HCT116 (cell line): ENCODE measurements around the gene TANGO6. TPM values are rescaled to one million over a fixed set of nuclear protein-coding genes. Genes with fewer than 3 reads are reported as not detected.

ENCODE experiments used
- ATAC-seq: fragments of 200-7000 bp; cut with Tn5 transposase; 2 replicates; pipeline ENCODE4 v1.9.1; 2020; ENCODE audit warnings: mild to moderate bottlenecking, moderate library complexity
- BruUV-seq: library from RNA; stranded (reverse); fragments of 400-500 nt; replicated peaks from 2 replicates; lab custom pipeline; 2021; lab: Mats Ljungman, UMichigan
- CTCF ChIA-PET: fragments of 300-600 bp; sonication (Branson Sonifier 250); formaldehyde crosslinking; loops from one replicate; lab custom pipeline; 2021; ENCODE audit warnings: antibody characterized with exemption; lab: Charles Lee
- POLR2A ChIA-PET: fragments of 300-600, 350-600 bp; sonication (Branson Sonifier 250); formaldehyde crosslinking; loops from one replicate; lab custom pipeline; 2021; ENCODE audit warnings: antibody characterized with exemption; lab: Charles Lee
- RAD21 ChIA-PET, 2 experiments: fragments of 300-600 bp; sonication (Branson Sonifier 250); formaldehyde crosslinking; loops; one replicate each; lab custom pipeline; 2023; ENCODE audit warnings: low total read pairs in 2 of 2; ENCODE audit not compliant: uncharacterized antibody in 2 of 2, unreplicated experiment in 2 of 2, low non-redundant PET in 1 of 2; lab: Charles Lee
- DNase-seq: peaks from one replicate; pipeline ENCODE4 v3.0.0-alpha.2; 2010; ENCODE audit warnings: low read depth, low spot score
- H2AFZ ChIP-seq: fragments of 200-600 bp; shearing (Covaris generic), sonication (generic); 2 replicates; pipeline ENCODE4 v1.6.1; 2017; ENCODE audit warnings: low read depth, mixed run types, mixed read lengths, antibody characterized with exemption, low read length; ENCODE audit not compliant: poor library complexity, severe bottlenecking
- H3K27ac ChIP-seq: 2 replicates; pipeline ENCODE4 v1.5.1; 2012; ENCODE audit warnings: low read depth, low read length
- H3K27me3 ChIP-seq: fragments of 200-600 bp; sonication (generic); 2 replicates; pipeline ENCODE4 v1.6.1; 2016; ENCODE audit warnings: mixed run types, low read length, mixed read lengths; ENCODE audit not compliant: insufficient read depth
- H3K36me3 ChIP-seq, 2 experiments: fragments of 200-500 bp in 1 of 2; fragments of 200-600 bp in 1 of 2; sonication (Bioruptor generic) in 1 of 2; sonication (generic) in 1 of 2; 2 replicates each; pipeline versions ENCODE4 v1.5.1 to v1.6.1; 2014 to 2016; ENCODE audit warnings: low read length in 2 of 2, inconsistent platforms in 1 of 2, mixed read lengths in 1 of 2, mixed run types in 1 of 2; ENCODE audit not compliant: insufficient read depth in 2 of 2, control insufficient read depth in 1 of 2
- H3K4me1 ChIP-seq, 2 experiments: fragments of 200-600 bp in 1 of 2; sonication (generic) in 1 of 2; 2 replicates each; pipeline versions ENCODE4 v1.5.1 to v1.6.1; 2012 to 2017; ENCODE audit warnings: low read length in 2 of 2, inconsistent platforms in 1 of 2, mild to moderate bottlenecking in 1 of 2, mixed read lengths in 1 of 2, mixed run types in 1 of 2, moderate library complexity in 1 of 2; ENCODE audit not compliant: insufficient read depth in 2 of 2, control insufficient read depth in 1 of 2
- H3K4me2 ChIP-seq: fragments of 200-600 bp; sonication (generic); 2 replicates; pipeline ENCODE4 v1.6.1; 2017; ENCODE audit warnings: mixed run types, low read length, mixed read lengths
- H3K4me3 ChIP-seq, 2 experiments: fragments of 200-600 bp in 1 of 2; sonication (generic) in 1 of 2; replicated peaks in 1 of 2; 2 replicates each; pipeline ENCODE4 v1.5.1; 2011 to 2016; ENCODE audit warnings: low read length in 2 of 2, control low read depth in 1 of 2, low read depth in 1 of 2, mild to moderate bottlenecking in 1 of 2, mixed read lengths in 1 of 2, mixed run types in 1 of 2
- H3K79me2 ChIP-seq: fragments of 200-600 bp; sonication (generic); 2 replicates; pipeline ENCODE4 v1.6.1; 2017; ENCODE audit warnings: mild to moderate bottlenecking, mixed run types, low read length, moderate library complexity, mixed read lengths; ENCODE audit not compliant: insufficient read depth
- H3K9ac ChIP-seq: fragments of 200-600 bp; sonication (generic); 2 replicates; pipeline ENCODE4 v1.6.1; 2016; ENCODE audit warnings: low read length, mixed read lengths
- H3K9me2 ChIP-seq: fragments of 200-600 bp; sonication (generic), shearing (Covaris generic); 2 replicates; pipeline ENCODE4 v1.6.1; 2017; ENCODE audit warnings: mixed run types, mild to moderate bottlenecking, moderate library complexity; ENCODE audit not compliant: insufficient read depth
- H3K9me3 ChIP-seq, 2 experiments: fragments of 200-500 bp in 1 of 2; fragments of 200-600 bp in 1 of 2; sonication (Bioruptor generic) in 1 of 2; sonication (generic) in 1 of 2; 2 replicates each; pipeline ENCODE4 v1.6.1; 2014 to 2017; ENCODE audit warnings: low read length in 2 of 2, mixed read lengths in 2 of 2, inconsistent platforms in 1 of 2, low read depth in 1 of 2, mild to moderate bottlenecking in 1 of 2, mixed run types in 1 of 2, moderate library complexity in 1 of 2; ENCODE audit not compliant: control insufficient read depth in 1 of 2, insufficient read depth in 1 of 2
- H4K20me1 ChIP-seq: fragments of 200-600 bp; sonication (generic), shearing (Covaris generic); 2 replicates; pipeline ENCODE4 v1.6.1; 2017; ENCODE audit warnings: mixed run types, mild to moderate bottlenecking, moderate library complexity; ENCODE audit not compliant: insufficient read depth
- CEBPB ChIP-seq: IDR thresholded peaks from 2 replicates; pipeline ENCODE4 v1.6.1; 2012; ENCODE audit warnings: low read depth
- JUND ChIP-seq: IDR thresholded peaks from 2 replicates; pipeline ENCODE4 v1.6.1; 2012
- RAD21 ChIP-seq: IDR thresholded peaks from 2 replicates; pipeline ENCODE4 v1.6.1; 2012; ENCODE audit warnings: low read depth, mild to moderate bottlenecking
- SP1 ChIP-seq: IDR thresholded peaks from 2 replicates; pipeline ENCODE4 v1.6.1; 2012; ENCODE audit warnings: low read depth
- intact Hi-C: fragments of 100-400 bp; cut with micrococcal nuclease; formaldehyde crosslinking; loops from 2 replicates; pipeline ENCODE4 v1.10.0; 2022
- total RNA-seq: library from RNA; stranded (reverse); gene quantifications from one replicate; pipeline ENCODE4 v1.2.1, GENCODE V29; 2021; ENCODE audit not compliant: unreplicated experiment
- TF ChIP-seq, protein P1 (sequence below): IDR thresholded peaks from 2 replicates; pipeline ENCODE4 v1.6.1; 2012
- TF ChIP-seq, protein P2 (sequence below), 3 experiments: fragments of 200-600 bp in 1 of 3; sonication (generic) in 1 of 3; IDR thresholded peaks in 2 of 3; conservative IDR thresholded peaks in 1 of 3; 2 replicates each; pipeline ENCODE4 v1.5.1; 2012 to 2017; ENCODE audit warnings: low read depth in 2 of 3, low read length in 2 of 3, antibody characterized with exemption in 1 of 3, borderline replicate concordance in 1 of 3, control low read depth in 1 of 3, mild to moderate bottlenecking in 1 of 3, mixed read lengths in 1 of 3, mixed run types in 1 of 3, moderate library complexity in 1 of 3; ENCODE audit not compliant: insufficient read depth in 1 of 3

The TANGO6 gene
- total RNA-seq, 1 experiment from 2014 or later = 16.4 TPM

DNA sequence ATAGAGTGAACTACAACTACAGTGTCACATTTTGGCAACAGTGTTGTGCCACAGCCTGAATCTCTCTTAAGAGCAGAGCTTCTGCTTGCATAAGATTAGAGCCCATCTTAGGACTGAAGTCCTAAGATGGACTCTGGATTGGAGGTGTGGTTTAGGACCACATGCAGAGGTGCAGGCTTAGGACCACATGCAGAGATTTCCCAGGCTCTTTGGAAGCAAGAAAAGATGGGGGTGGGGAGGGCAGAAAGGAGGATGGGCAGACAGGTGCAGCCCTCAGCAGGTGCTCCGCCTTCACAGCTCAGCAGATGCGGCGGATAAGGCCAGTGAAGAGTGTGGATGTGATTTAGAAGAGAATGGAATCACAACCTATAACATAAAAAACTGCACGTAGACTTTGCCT is 128.7 kb downstream of the TANGO6 start (continued):
- TF ChIP-seq JUND (no peak), CEBPB (no peak)
- TF ChIP-seq, protein P1, sequence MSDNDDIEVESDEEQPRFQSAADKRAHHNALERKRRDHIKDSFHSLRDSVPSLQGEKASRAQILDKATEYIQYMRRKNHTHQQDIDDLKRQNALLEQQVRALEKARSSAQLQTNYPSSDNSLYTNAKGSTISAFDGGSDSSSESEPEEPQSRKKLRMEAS = no peak

DNA sequence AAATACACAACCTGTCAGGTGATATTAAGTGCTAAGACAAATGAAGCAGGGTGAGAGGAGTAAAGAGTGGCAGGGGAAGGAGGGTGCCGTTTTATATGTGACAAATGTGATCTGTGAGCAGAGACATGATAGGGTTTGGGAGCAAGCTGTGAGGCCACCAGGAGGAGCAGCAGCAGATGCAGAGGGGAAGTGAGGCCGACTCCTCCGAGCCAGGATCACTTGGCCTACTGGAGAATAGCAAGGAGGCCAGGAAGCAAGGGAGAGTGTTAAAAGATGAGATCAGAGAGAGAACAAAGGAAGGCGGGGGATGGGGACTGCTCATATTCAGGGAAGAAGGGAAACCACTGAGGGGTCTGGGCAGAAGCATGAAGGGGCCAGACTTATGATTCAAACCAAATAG is 129.4 kb downstream of the TANGO6 start:
- H3K27me3 ChIP-seq = no peaks in the 10 kb centered on the region
- no peak overlapping the region for H3K4me3 ChIP-seq
- ChIA-PET CTCF (no interaction called here), POLR2A (no interaction called here), RAD21 (no interaction called here)
- no peak overlapping the region for H2AFZ ChIP-seq
- peak overlapping the region; percentile 6; the same call in 1 of the 2 replicates for H3K4me2 ChIP-seq
- DNase-seq = no peak
- no peaks in the 10 kb centered on the region for H3K9me2 ChIP-seq
- H3K4me1 ChIP-seq = peaks cover 10 to 16% of the 10 kb centered on the region in 2 experiments; a peak in 3 of 4 replicates
- H3K27ac ChIP-seq = no peak overlapping the region
- no peaks in the 10 kb centered on the region for H3K79me2 ChIP-seq
- BruUV-seq = no TSS peak
- H4K20me1 ChIP-seq = no peaks in the 10 kb centered on the region
- H3K9me3 ChIP-seq = no peaks in the 10 kb centered on the region
- ATAC-seq = peak; percentile 85
- TF ChIP-seq RAD21 = peak; percentile 46
- no peak; the same call in 1 of the 2 replicates for TF ChIP-seq SP1
- TF ChIP-seq, protein P2, sequence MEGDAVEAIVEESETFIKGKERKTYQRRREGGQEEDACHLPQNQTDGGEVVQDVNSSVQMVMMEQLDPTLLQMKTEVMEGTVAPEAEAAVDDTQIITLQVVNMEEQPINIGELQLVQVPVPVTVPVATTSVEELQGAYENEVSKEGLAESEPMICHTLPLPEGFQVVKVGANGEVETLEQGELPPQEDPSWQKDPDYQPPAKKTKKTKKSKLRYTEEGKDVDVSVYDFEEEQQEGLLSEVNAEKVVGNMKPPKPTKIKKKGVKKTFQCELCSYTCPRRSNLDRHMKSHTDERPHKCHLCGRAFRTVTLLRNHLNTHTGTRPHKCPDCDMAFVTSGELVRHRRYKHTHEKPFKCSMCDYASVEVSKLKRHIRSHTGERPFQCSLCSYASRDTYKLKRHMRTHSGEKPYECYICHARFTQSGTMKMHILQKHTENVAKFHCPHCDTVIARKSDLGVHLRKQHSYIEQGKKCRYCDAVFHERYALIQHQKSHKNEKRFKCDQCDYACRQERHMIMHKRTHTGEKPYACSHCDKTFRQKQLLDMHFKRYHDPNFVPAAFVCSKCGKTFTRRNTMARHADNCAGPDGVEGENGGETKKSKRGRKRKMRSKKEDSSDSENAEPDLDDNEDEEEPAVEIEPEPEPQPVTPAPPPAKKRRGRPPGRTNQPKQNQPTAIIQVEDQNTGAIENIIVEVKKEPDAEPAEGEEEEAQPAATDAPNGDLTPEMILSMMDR (IDR thresholded peaks at IDR 0.05 in 2 of 3, conservative IDR thresholded peaks at IDR 0.05 in 1 of 3; ENCODE audit: borderline replicate concordance in 1 of 3, insufficient read depth in 1 of 3, low read depth in 2 of 3, low read length in 2 of 3) = peak; percentile 11 to 46 (median 39); a peak in 3 of 6 replicates
- intact Hi-C loops = no loop called here
- peaks cover 0 to 5% of the 10 kb centered on the region in 2 experiments; a peak in 1 of 4 replicates for H3K36me3 ChIP-seq
- H3K9ac ChIP-seq = no peak overlapping the region; the same call in 1 of the 2 replicates
